K562 (cell line): ENCODE measurements around the gene SDK1. TPM values are rescaled to one million over a fixed set of nuclear protein-coding genes. Genes with fewer than 3 reads are reported as not detected.

Experiments used
- ATAC-seq: fragments of 200-7000 bp; cut with Tn5 transposase; 3 replicates; pipeline ENCODE4 v1.9.1; 2020; ENCODE audit warnings: moderate library complexity
- BruUV-seq: library from RNA; stranded (reverse); fragments of 400-500 nt; replicated peaks from 2 replicates; lab custom pipeline; 2021; lab: Mats Ljungman, UMichigan
- CTCF ChIA-PET: fragments of 300-600 bp; formaldehyde crosslinking; extraction: SDS; loops from one replicate; lab custom pipeline; 2021; ENCODE audit warnings: low intra/inter-chr PET ratio; lab: Yijun Ruan, JAX
- POLR2A ChIA-PET: fragments of 300-600, 350-650 bp; sonication (Branson Sonifier 250); formaldehyde crosslinking; extraction: SDS; loops from one replicate; lab custom pipeline; 2021; ENCODE audit warnings: antibody characterized with exemption, inconsistent platforms; lab: Yijun Ruan, JAX
- DNase-seq, 4 experiments: peaks; one replicate each; pipeline versions ENCODE4 v3.0.0 to v3.0.0-alpha.2; 2011 to 2018; ENCODE audit warnings: low spot score in 3 of 4, mixed read lengths in 3 of 4; ENCODE audit errors: extremely low read depth in 1 of 4
- FAIRE-seq: peaks from 2 replicates; lab custom pipeline; 2011; peaks lifted over from hg19 to GRCh38; lab: Jason Lieb, UNC
- H2AFZ ChIP-seq: 2 replicates; pipeline ENCODE4 v1.6.0; 2011; ENCODE audit warnings: low read depth, low read length, control low read depth, inconsistent platforms
- H3K27ac ChIP-seq: fragments of 200-600 bp; 3 replicates; pipeline ENCODE4 v1.8.0; 2011; ENCODE audit warnings: low read depth, mild to moderate bottlenecking, control low read depth, inconsistent platforms, low read length, moderate library complexity, mixed read lengths; ENCODE audit errors: extremely low read depth
- H3K27me3 ChIP-seq, 2 experiments: fragments of 300-600 bp in 1 of 2; 2 replicates in 1 of 2; 3 replicates in 1 of 2; pipeline versions ENCODE4 v1.6.0 to v1.8.0; 2011; ENCODE audit warnings: inconsistent platforms in 2 of 2, low read length in 2 of 2, mild to moderate bottlenecking in 1 of 2, mixed read lengths in 1 of 2, moderate library complexity in 1 of 2; ENCODE audit not compliant: control insufficient read depth in 2 of 2, insufficient read depth in 2 of 2
- H3K36me3 ChIP-seq: fragments of 300-600 bp; 3 replicates; pipeline ENCODE4 v1.8.0; 2011; ENCODE audit warnings: mild to moderate bottlenecking, low read length, inconsistent platforms; ENCODE audit not compliant: control insufficient read depth, insufficient read depth
- H3K4me1 ChIP-seq, 2 experiments: fragments of 200-600 bp in 1 of 2; replicated peaks in 1 of 2; 2 replicates in 1 of 2; 3 replicates in 1 of 2; pipeline versions ENCODE4 v1.5.1 to v1.8.0; 2011; ENCODE audit warnings: inconsistent platforms in 2 of 2, low read length in 2 of 2, mild to moderate bottlenecking in 1 of 2, mixed read lengths in 1 of 2, moderate library complexity in 1 of 2; ENCODE audit not compliant: control insufficient read depth in 2 of 2, insufficient read depth in 2 of 2
- H3K4me2 ChIP-seq: 2 replicates; pipeline ENCODE4 v1.6.1; 2011; ENCODE audit warnings: low read length, control low read depth, inconsistent platforms, mixed read lengths; ENCODE audit not compliant: insufficient read depth
- H3K4me3 ChIP-seq: fragments of 200-600 bp; sonication (generic), shearing (Covaris generic); 2 replicates; pipeline ENCODE4 v1.5.1; 2016; ENCODE audit warnings: control low read depth, inconsistent platforms
- H3K79me2 ChIP-seq: fragments of 200-600 bp; 3 replicates; pipeline ENCODE4 v1.8.0; 2011; ENCODE audit warnings: low read length, inconsistent platforms; ENCODE audit not compliant: control insufficient read depth, insufficient read depth
- H3K9ac ChIP-seq, 2 experiments: 2 replicates each; pipeline versions ENCODE4 v1.6.0 to v1.6.1; 2011; ENCODE audit warnings: low read depth in 2 of 2, low read length in 2 of 2, control low read depth in 1 of 2, inconsistent platforms in 1 of 2, mild to moderate bottlenecking in 1 of 2, mixed read lengths in 1 of 2; ENCODE audit not compliant: insufficient read depth in 1 of 2
- H3K9me1 ChIP-seq: one replicate; pipeline ENCODE4 v1.6.0; 2011; ENCODE audit warnings: inconsistent platforms, mild to moderate bottlenecking, low read length, moderate library complexity; ENCODE audit not compliant: control insufficient read depth, insufficient read depth
- H3K9me3 ChIP-seq: replicated peaks from 2 replicates; pipeline ENCODE4 v1.5.1; 2011; ENCODE audit warnings: low read depth, low read length, inconsistent platforms; ENCODE audit not compliant: control insufficient read depth, insufficient read depth
- H4K20me1 ChIP-seq: replicated peaks from 2 replicates; pipeline ENCODE4 v1.6.1; 2011; ENCODE audit warnings: low read length, inconsistent platforms, mixed read lengths; ENCODE audit not compliant: control insufficient read depth, insufficient read depth
- EZH2 ChIP-seq: IDR thresholded peaks from 2 replicates; pipeline ENCODE4 v1.6.1; 2012; ENCODE audit warnings: low read depth, mild to moderate bottlenecking, inconsistent platforms, low read length, borderline replicate concordance
- HOMEZ ChIP-seq: fragments of 250-450 bp; sonication (Bioruptor Pico); IDR thresholded peaks from 2 replicates; pipeline ENCODE4 v1.4.0; 2020; ENCODE audit warnings: mild to moderate bottlenecking, moderate library complexity
- NCOA6 ChIP-seq: fragments of 450-650 bp; IDR thresholded peaks from 2 replicates; pipeline ENCODE4 v1.6.1; 2017; ENCODE audit warnings: mild to moderate bottlenecking
- PRDM10 ChIP-seq: fragments of 450-650 bp; IDR thresholded peaks from 2 replicates; pipeline ENCODE4 v1.6.1; 2018; ENCODE audit not compliant: partially characterized antibody
- SAFB2 ChIP-seq: fragments of 200-400 bp; formaldehyde crosslinking; IDR thresholded peaks from 2 replicates; pipeline ENCODE4 v1.6.1; 2018; ENCODE audit warnings: borderline replicate concordance, low read length, low read depth, moderate library complexity; ENCODE audit not compliant: severe bottlenecking
- TFAM ChIP-seq: fragments of 250-450 bp; sonication (Bioruptor Pico); conservative IDR thresholded peaks from 2 replicates; pipeline ENCODE4 v1.5.0; 2021; ENCODE audit warnings: mild to moderate bottlenecking, moderate library complexity
- ZNF253 ChIP-seq: fragments of 250-450 bp; sonication (Bioruptor Pico); conservative IDR thresholded peaks from 2 replicates; pipeline ENCODE4 v1.6.1; 2021; ENCODE audit warnings: mild to moderate bottlenecking
- ZNF695 ChIP-seq: fragments of 450-650 bp; formaldehyde crosslinking; IDR thresholded peaks from 2 replicates; pipeline ENCODE4 v1.4.0; 2020; ENCODE audit warnings: mild to moderate bottlenecking, moderate library complexity
- ZSCAN32 ChIP-seq: fragments of 450-650 bp; formaldehyde crosslinking; IDR thresholded peaks from 2 replicates; pipeline ENCODE4 v1.4.0; 2020; ENCODE audit warnings: mild to moderate bottlenecking, moderate library complexity
- WGBS: fragments of 100-300 bp; shearing (Covaris generic); methylation state at CpG from one replicate; pipeline ENCODE4 v1.1.6; 2016; ENCODE audit warnings: low coverage, mixed read lengths; ENCODE audit not compliant: insufficient coverage; ENCODE audit errors: missing lambda C conversion rate; 5-methylcytosine and 5-hydroxymethylcytosine counted together
- in situ Hi-C: fragments of 300-500 bp; cut with MboI; formaldehyde crosslinking; loops from 4 replicates; pipeline ENCODE4 v1.15.0; 2018; ENCODE audit warnings: inconsistent platforms, mixed read lengths
- intact Hi-C: fragments of 100-400 bp; cut with micrococcal nuclease; formaldehyde crosslinking; loops from 2 replicates; pipeline ENCODE4 v1.14.2; 2022
- polyA plus RNA-seq, 8 experiments: library from polyadenylated mRNA; depleted of rRNA in 4 of 8; stranded (reverse) in 5 of 8; unstranded in 3 of 8; fragments of >200 nt; fragmentation: Nextera tagmentation in 2 of 8; fragmentation: Illumina TruSeq in 1 of 8; extraction: Ambion mirVana in 2 of 8; extraction: Trizol in 1 of 8; gene quantifications; 2 replicates each; pipeline versions ENCODE4 v1.2.1 to v1.2.3, GENCODE V29; 2011 to 2014; ENCODE audit warnings: inconsistent platforms in 1 of 8, missing spikeins in 1 of 8
- total RNA-seq, 7 experiments: library from RNA; depleted of rRNA in 6 of 7; stranded (reverse); fragments of >200 nt in 6 of 7; fragmentation: Illumina TruSeq in 2 of 7; extraction: Trizol in 2 of 7; gene quantifications; 2 replicates each; pipeline versions ENCODE4 v1.2.1 to v1.2.3, GENCODE V29; 2011 to 2021; ENCODE audit warnings: low replicate concordance in 1 of 7
- TF ChIP-seq, protein P1 (sequence below), 2 experiments: IDR thresholded peaks; 2 replicates each; pipeline ENCODE4 v1.6.1; 2012; ENCODE audit warnings: improper control_type of control experiment in 2 of 2, low read depth in 2 of 2, low read length in 2 of 2, borderline replicate concordance in 1 of 2

Gene SDK1
- total and polyA plus RNA-seq, 9 of the 15 experiments (the other 6 are each of a cell fraction or from before 2014, with no cell fraction given): 0.16 TPM; not detected in 8

- DNase-seq: no peak
- FAIRE-seq: no peak
- in situ Hi-C loops: no loop called here
- no peak overlapping the region for H2AFZ ChIP-seq
- 0% methylated on average over 4 of the region's 4 CpGs for WGBS
- TF ChIP-seq ZNF695 (CRISPR knock-in tag): no peak
- TF ChIP-seq, protein P1, sequence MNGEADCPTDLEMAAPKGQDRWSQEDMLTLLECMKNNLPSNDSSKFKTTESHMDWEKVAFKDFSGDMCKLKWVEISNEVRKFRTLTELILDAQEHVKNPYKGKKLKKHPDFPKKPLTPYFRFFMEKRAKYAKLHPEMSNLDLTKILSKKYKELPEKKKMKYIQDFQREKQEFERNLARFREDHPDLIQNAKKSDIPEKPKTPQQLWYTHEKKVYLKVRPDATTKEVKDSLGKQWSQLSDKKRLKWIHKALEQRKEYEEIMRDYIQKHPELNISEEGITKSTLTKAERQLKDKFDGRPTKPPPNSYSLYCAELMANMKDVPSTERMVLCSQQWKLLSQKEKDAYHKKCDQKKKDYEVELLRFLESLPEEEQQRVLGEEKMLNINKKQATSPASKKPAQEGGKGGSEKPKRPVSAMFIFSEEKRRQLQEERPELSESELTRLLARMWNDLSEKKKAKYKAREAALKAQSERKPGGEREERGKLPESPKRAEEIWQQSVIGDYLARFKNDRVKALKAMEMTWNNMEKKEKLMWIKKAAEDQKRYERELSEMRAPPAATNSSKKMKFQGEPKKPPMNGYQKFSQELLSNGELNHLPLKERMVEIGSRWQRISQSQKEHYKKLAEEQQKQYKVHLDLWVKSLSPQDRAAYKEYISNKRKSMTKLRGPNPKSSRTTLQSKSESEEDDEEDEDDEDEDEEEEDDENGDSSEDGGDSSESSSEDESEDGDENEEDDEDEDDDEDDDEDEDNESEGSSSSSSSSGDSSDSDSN (IDR thresholded peaks at IDR 0.05; ENCODE audit: borderline replicate concordance in 1 of 2, low read depth in 2 of 2, low read length in 2 of 2): no peak
- no peak for TF ChIP-seq PRDM10
- TF ChIP-seq HOMEZ (CRISPR knock-in tag): no peak
- TF ChIP-seq SAFB2: no peak
- TF ChIP-seq EZH2: no peak
- TF ChIP-seq NCOA6: no peak
- no peak for TF ChIP-seq ZNF253 (CRISPR knock-in tag)
- no peak for TF ChIP-seq ZSCAN32
- TF ChIP-seq TFAM (CRISPR knock-in tag): no peak
- no peak for ATAC-seq
- H3K36me3 ChIP-seq: no peaks in the 10 kb centered on the region
- H3K27me3 ChIP-seq: 0 out of 5 replicates have a peak, but pooled peaks cover 0 to 3% of the 10 kb centered on the region in 2 experiments
- H3K4me1 ChIP-seq: no peaks in the 10 kb centered on the region
- H3K9ac ChIP-seq: no peak overlapping the region
- H3K27ac ChIP-seq: no peak overlapping the region
- H3K79me2 ChIP-seq: no peaks in the 10 kb centered on the region
- H4K20me1 ChIP-seq: no peaks in the 10 kb centered on the region
- ChIA-PET CTCF (no interaction called here), POLR2A (no interaction called here)
- no TSS peak for BruUV-seq
- H3K9me3 ChIP-seq: no peaks in the 10 kb centered on the region
- no peak overlapping the region for H3K4me3 ChIP-seq
- H3K4me2 ChIP-seq: no peak overlapping the region
- intact Hi-C loops: no loop called here
- no peaks in the 10 kb centered on the region for H3K9me1 ChIP-seq
These were observed 128.9 kb downstream of the SDK1 start for GRCh38 chr7:3429981-3430380.
